IPS-20b (cell line): ENCODE measurements around the gene MEX3A.
A peak's percentile ranks its signal among the peaks of the same experiment; 100 is the strongest.
"Not testable (repeated sequence)": the region's sequence is repeated elsewhere in the genome, so short reads cannot be mapped to it uniquely, and the experiment has no call there.

ENCODE experiments used
- H3K27ac ChIP-seq: one replicate; pipeline ENCODE4 v1.5.1; 2013; ENCODE audit warnings: low read length
- H3K27me3 ChIP-seq: 2 replicates; pipeline ENCODE4 v1.6.1; 2013; ENCODE audit warnings: mild to moderate bottlenecking, low read length, inconsistent platforms; ENCODE audit not compliant: insufficient read depth
- H3K36me3 ChIP-seq: 2 replicates; pipeline ENCODE4 v1.6.1; 2013; ENCODE audit warnings: low read depth, mild to moderate bottlenecking, inconsistent platforms, low read length, moderate library complexity; ENCODE audit not compliant: insufficient read depth
- H3K4me1 ChIP-seq: 2 replicates; pipeline ENCODE4 v1.6.1; 2013; ENCODE audit warnings: mild to moderate bottlenecking, control low read depth, inconsistent platforms, low read length, moderate library complexity; ENCODE audit not compliant: insufficient read depth
- H3K4me3 ChIP-seq: 2 replicates; pipeline ENCODE4 v1.5.1; 2013; ENCODE audit warnings: mild to moderate bottlenecking, low read length, inconsistent platforms
- H3K9ac ChIP-seq: 2 replicates; pipeline ENCODE4 v1.6.1; 2013; ENCODE audit warnings: low read depth, mild to moderate bottlenecking, inconsistent platforms, low read length, moderate library complexity
- H3K9me3 ChIP-seq: 2 replicates; pipeline ENCODE4 v1.6.1; 2013; ENCODE audit warnings: mild to moderate bottlenecking, low read depth, low read length, inconsistent platforms; ENCODE audit not compliant: insufficient read depth

The MEX3A gene

DNA sequence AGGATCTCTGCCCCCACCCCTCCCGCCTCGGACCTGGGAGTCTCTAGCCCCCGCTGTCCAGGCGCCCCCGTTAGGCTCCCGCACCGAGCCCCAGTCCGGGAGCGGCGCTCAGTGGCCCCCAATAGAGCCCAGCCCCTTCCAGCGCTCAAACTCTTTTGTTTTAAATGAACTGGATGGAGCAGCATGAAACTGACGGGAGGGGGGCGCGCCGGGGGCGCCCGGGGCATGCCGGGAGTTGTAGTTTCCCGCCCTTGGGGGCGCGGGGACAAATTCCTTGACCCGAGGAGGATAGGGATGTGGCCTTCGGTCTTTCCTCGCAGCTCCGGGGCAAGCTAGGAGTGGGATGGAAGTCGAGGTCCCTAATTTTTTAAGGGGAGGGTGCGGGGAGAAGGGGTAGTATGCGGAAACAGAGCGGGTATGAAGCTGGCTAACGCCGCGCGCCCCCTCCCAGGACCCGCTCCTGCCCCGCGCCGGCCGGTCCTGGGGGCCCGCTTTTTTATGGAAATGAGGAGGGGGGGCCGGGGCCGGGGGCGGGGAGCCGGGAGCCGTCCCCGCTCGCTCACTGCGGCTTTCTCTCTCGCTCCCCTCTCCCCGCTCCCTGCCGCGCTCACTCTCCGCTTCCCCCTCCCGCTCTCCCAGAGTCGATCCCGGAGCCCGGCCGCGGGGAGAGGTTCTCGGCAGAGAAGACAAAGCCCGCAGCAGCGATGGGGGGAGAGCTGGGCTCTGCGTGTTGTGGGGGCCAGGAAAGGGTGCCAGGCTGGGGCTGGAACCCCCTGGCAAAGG lies at the start of gene MEX3A:
MEX3A (minus strand) TSS at position 157 of the 783 bp plus-strand sequence. CDS start 467 bp downstream, outside the sequence.
- Histone ChIP-seq H3K9me3 (no peaks in the 10 kb centered on the region), H3K27ac (peak within 1 kb of the TSS; percentile 95), H3K9ac (peak within 1 kb of the TSS; percentile 98), H3K4me3 (peak within 1 kb of the TSS; percentile 99), H3K36me3 (peaks cover 20% of the 10 kb centered on the region), H3K27me3 (no peaks in the 10 kb centered on the region), H3K4me1 (peaks cover 40% of the 10 kb centered on the region)

DNA sequence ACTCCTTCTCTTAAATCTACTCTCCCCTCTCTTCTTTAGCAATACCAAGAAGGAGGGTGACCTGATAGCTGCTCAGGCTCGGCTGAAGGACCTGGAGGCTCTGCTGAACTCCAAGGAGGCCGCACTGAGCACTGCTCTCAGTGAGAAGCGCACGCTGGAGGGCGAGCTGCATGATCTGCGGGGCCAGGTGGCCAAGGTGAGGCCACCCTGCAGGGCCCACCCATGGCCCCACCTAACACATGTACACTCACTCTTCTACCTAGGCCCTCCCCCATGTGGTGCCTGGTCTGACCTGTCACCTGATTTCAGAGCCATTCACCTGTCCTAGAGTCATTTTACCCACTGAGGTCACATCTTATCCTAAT lies 48.3 kb upstream of the MEX3A start:
- Histone ChIP-seq H3K9ac (no peak overlapping the region), H3K4me1 (peaks cover 26% of the 10 kb centered on the region), H3K9me3 (no peaks in the 10 kb centered on the region), H3K27me3 (no peaks in the 10 kb centered on the region), H3K36me3 (peaks cover 29% of the 10 kb centered on the region), H3K4me3 (no peak overlapping the region), H3K27ac (no peak overlapping the region)

DNA sequence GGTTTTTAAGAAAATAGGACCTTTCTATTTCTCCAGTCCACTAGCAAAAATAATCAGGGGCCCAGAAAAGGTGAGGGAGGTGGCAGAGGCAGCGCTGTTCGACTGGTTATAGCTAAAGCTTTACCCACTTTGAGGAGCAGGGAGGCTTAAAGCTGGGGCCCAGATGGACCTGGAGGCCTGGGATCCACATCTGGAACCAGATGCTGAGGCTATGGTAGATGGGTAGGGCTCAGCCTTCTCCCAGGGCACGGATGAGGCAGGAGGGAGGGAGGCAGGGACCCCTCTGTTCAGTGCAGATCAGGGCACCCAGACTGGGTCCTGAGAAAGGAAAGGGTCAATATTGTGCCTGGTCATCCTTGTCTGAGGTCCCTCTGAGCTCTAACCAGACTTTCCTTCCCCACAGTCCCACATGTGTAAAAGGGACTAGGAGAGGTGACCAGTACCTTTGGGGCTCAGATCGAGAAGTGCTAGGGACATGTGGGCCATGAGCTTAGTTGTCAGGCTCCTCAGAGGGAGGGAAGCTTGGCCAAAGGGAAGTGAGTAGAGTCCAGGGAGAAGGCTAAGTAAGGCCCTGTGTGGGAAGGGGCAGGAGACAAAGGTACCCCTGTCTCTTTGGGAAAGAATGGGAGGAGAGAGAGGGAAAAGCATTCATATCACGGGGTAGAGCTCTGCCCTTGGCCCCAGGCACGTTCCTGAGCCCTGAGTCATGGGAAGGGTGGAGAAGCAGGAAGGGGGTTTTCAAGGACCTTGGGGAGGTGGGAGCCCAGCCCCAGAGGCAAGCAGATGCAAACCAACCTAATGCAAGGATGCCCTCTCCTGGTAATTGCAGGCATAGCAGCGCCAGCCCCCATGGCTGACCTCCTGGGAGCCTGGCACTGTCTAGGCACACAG lies 47.7 kb upstream of the MEX3A start:
- Histone ChIP-seq H3K27ac (peak overlapping the region; percentile 49), H3K36me3 (peaks cover 24% of the 10 kb centered on the region), H3K4me3 (0 out of 2 replicates have a peak overlapping the region, but pooled peaks have one; percentile 2), H3K9me3 (no peaks in the 10 kb centered on the region), H3K27me3 (no peaks in the 10 kb centered on the region), H3K4me1 (peaks cover 26% of the 10 kb centered on the region), H3K9ac (peak overlapping the region; percentile 67)

- Histone ChIP-seq H3K27ac (peak overlapping the region; percentile 49), H3K9ac (peak overlapping the region; percentile 67; the same call in 1 of the 2 replicates), H3K4me3 (no peak overlapping the region), H3K27me3 (no peaks in the 10 kb centered on the region), H3K9me3 (no peaks in the 10 kb centered on the region), H3K36me3 (peaks cover 14% of the 10 kb centered on the region; the same call in 1 of the 2 replicates), H3K4me1 (peaks cover 27% of the 10 kb centered on the region)
Observed at GRCh38 chr1:156128654-156129597, 46.7 kb upstream of the MEX3A start.

DNA sequence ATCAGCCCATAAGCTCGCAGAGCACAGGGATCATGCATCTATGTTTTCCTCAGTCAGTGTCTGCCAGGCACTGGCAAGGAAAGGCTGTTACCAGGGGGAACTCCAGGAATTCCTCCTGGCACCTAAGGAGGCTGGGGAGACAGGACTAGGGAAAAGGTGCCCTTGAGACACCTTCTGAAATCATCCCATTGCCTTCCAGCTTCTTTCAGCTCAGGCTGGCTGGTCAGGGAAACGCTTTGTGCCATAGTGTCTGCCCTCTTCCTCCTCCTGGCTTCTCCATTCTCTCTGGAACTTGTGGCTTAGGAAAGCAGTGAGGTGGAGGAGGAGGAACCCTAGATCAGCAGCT lies 46.0 kb upstream of the MEX3A start:
- Histone ChIP-seq H3K27me3 (no peaks in the 10 kb centered on the region), H3K9me3 (no peaks in the 10 kb centered on the region), H3K9ac (no peak overlapping the region), H3K36me3 (peaks cover 9% of the 10 kb centered on the region; the same call in 1 of the 2 replicates), H3K27ac (no peak overlapping the region), H3K4me1 (peaks cover 29% of the 10 kb centered on the region), H3K4me3 (no peak overlapping the region)

DNA sequence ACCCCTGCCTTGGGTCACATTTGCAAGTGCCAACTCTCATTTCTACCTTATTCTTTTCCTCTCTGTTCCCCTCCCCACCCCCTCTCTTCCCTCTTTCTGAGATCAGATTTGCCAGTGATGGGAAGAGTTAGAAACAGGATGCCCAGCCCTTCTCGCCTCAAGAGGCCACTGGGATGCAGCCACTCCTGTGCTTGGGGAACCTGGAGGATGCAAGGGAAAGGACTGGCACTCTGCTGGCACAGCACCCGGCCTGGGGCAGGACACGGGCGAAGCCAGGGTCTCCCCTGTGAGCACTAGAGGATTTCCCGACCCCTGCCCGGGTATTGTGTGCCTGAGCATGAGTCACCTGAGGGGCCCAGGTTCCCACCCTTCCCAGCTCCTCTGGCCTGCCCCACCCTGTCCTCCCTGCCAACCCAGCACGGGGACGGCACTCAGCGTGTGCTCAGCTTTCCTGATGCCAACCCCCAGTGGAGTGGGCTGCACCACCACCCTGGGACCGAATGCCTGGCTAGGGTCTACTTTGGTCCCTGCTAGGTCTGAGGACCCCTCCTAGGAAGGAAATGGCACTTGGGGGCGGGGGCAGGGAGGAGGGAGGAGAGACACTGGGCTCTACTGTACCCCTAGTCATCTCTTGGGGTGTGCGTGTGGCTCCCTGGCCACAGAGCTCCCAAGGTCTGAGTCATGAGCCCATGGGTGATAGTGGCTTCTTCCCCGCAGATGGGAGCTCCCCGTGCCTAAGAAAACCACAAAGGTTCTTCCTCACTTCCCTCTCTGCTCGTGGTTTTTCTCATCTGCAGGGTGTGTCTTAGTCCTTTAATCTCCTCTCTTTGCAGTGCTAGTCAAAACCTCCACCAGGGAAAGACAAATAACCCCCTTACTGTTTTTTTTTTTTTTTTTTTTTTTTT lies 44.6 kb upstream of the MEX3A start:
- Histone ChIP-seq H3K4me3 (no peak overlapping the region), H3K9me3 (no peaks in the 10 kb centered on the region), H3K27ac (no peak overlapping the region), H3K9ac (no peak overlapping the region), H3K36me3 (peaks cover 9% of the 10 kb centered on the region; the same call in 1 of the 2 replicates), H3K27me3 (no peaks in the 10 kb centered on the region), H3K4me1 (peaks cover 42% of the 10 kb centered on the region)

DNA sequence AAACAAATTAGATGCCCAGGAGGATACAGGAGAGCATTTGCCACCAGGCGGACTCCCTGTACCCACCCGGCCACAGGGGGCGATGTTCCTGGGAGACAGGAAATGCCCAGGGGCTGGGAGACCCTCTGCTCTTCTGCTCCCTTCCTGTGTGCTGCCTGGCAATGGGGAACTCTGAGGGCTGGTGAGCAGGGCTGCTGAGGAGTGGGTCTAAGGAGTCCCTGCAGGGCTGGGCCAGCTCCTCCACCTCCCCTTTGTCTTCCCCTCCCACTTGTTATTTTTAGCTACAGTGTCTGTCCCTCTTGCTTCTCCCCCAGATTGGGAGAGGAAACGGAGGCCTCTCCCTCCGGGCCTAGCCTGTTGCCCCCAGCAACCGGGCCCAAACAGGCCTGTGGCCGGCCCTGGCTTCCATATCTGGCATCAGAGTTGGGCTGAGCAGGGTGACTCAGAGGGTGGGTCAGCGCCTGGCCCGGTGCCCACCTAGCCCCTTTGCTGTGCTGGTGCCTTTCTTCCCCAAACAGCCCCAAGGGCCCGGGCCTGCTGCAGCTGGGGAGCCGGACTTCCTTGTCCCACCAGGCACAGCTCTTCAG lies 43.9 kb upstream of the MEX3A start:
- Histone ChIP-seq H3K9ac (no peak overlapping the region), H3K4me3 (no peak overlapping the region), H3K27ac (no peak overlapping the region), H3K27me3 (no peaks in the 10 kb centered on the region), H3K9me3 (no peaks in the 10 kb centered on the region), H3K36me3 (peaks cover 5% of the 10 kb centered on the region; the same call in 1 of the 2 replicates), H3K4me1 (peaks cover 46% of the 10 kb centered on the region)

DNA sequence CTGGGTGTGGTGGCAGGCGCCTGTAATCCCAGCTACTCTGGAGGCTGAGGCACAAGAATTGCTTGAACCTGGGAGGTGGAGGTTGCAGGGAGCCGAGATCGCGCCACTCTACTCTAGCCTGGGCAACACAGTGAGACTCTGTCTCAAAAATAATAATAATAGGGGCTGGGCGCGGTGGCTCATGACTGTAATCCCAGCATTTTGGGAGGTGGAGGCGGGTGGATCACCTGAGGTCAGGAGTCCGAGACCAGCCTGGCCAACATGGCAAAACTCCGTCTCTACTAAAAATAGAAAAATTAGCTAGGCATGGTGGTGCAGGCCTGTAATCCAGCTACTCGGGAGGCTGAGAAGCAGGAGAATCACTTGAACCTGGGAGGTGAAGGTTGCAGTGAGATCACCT lies 43.3 kb upstream of the MEX3A start:
- H3K4me1 ChIP-seq: peaks cover 46% of the 10 kb centered on the region
- H3K27ac ChIP-seq, H3K27me3 ChIP-seq: not testable (repeated sequence)

DNA sequence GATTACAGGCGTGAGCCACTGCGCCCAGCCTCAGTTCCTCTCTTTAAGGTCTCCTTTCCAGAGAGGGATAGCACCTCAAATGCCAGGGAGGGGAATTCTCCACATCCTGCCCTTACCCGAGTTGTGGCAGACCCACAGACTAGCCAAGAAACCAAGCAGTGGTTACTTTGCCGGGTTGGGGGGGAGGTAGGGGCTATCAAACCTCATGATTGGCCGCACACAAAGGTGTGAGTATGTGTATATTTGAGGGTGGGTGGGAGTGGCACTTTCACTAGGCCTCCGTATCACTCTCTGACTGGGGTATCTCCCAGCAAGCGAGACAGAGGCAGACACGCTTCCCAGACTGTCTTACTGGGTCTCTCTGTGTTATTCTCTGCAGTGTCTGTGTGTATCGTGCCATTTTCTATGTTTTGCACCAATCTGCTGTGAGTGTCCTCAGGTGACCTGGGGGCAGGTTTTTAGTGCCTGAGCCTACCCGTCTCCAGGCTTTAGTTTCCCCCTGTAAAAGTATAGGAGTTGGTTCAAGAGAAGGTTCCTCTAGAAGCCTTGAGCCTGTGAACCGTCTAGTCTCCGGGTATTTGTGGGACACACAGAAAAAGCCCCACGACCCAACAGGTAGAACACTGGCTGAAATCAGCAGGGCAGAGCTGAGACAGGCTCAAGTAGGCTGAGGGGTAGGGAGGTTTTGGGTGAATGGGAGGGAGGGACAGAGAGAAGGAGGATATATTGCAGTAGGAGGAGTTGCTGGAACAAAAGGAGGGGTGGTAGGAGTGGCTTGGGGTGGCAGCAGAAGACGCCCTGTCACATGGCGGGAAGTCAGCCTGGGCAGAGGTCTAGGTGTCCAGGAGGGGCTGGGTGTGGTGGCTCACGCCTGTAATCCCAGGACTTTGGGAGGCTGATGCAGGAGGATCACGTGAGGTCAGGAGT lies 42.6 kb upstream of the MEX3A start:
- no peaks in the 10 kb centered on the region for H3K27me3 ChIP-seq
- H3K9ac ChIP-seq: no peak overlapping the region
- H3K4me3 ChIP-seq: no peak overlapping the region
- H3K36me3 ChIP-seq: no peaks in the 10 kb centered on the region; the same call in 1 of the 2 replicates
- peaks cover 45% of the 10 kb centered on the region for H3K4me1 ChIP-seq
- H3K9me3 ChIP-seq: no peaks in the 10 kb centered on the region
- no peak overlapping the region for H3K27ac ChIP-seq

More for the DNA sequence above, 43.3 kb upstream of the MEX3A start:
- not testable (repeated sequence) for H3K9me3 ChIP-seq, H3K9ac ChIP-seq, H3K36me3 ChIP-seq, H3K4me3 ChIP-seq
